Common myeloid progenitor, CD34-positive (primary cell): Measurements from ENCODE around the gene SSTR4.
A peak's percentile ranks its signal among the peaks of the same experiment; 100 is the strongest.

Experiments
- CTCF ChIA-PET: fragments of 350-600 bp; sonication (Branson Sonifier 250); formaldehyde crosslinking; loops from one replicate; lab custom pipeline; 2021; ENCODE audit warnings: antibody characterized with exemption; lab: Charles Lee
- POLR2A ChIA-PET: fragments of 350-600 bp; sonication (Branson Sonifier 250); formaldehyde crosslinking; loops from one replicate; lab custom pipeline; 2021; ENCODE audit warnings: antibody characterized with exemption; lab: Charles Lee
- DNase-seq, 3 donors: peaks; one replicate each; pipeline versions ENCODE4 v3.0.0 to v3.0.0-alpha.2; 2013
- H3K27ac ChIP-seq, 2 experiments: 1 replicate in 1 of 2; 2 replicates in 1 of 2; pipeline ENCODE4 v1.7.0; 2013; ENCODE audit warnings: inconsistent platforms in 2 of 2, low read length in 2 of 2, mild to moderate bottlenecking in 2 of 2, low read depth in 1 of 2, moderate library complexity in 1 of 2; ENCODE audit not compliant: severe bottlenecking in 2 of 2, insufficient read depth in 1 of 2, poor library complexity in 1 of 2
- H3K27me3 ChIP-seq, 5 experiments: replicated peaks in 2 of 5; 1 replicate in 3 of 5; 2 replicates in 2 of 5; pipeline versions ENCODE4 v1.6.1 to v1.7.0; 2013; ENCODE audit warnings: low read length in 4 of 5, mild to moderate bottlenecking in 2 of 5, moderate library complexity in 2 of 5, inconsistent platforms in 1 of 5; ENCODE audit not compliant: insufficient read depth in 5 of 5, control insufficient read depth in 4 of 5
- H3K36me3 ChIP-seq, 4 experiments: 1 replicate in 2 of 4; 2 replicates in 2 of 4; pipeline versions ENCODE4 v1.6.1 to v1.7.0; 2013; ENCODE audit warnings: low read length in 3 of 4, control low read depth in 1 of 4, mild to moderate bottlenecking in 1 of 4; ENCODE audit not compliant: control insufficient read depth in 4 of 4, insufficient read depth in 4 of 4
- H3K4me1 ChIP-seq, 4 experiments: 1 replicate in 3 of 4; 2 replicates in 1 of 4; pipeline versions ENCODE4 v1.6.1 to v1.7.1; 2013; ENCODE audit warnings: low read length in 3 of 4, mild to moderate bottlenecking in 3 of 4, control low read depth in 1 of 4, inconsistent platforms in 1 of 4, moderate library complexity in 1 of 4; ENCODE audit not compliant: control insufficient read depth in 4 of 4, insufficient read depth in 4 of 4; ENCODE audit errors: control extremely low read depth in 1 of 4
- H3K4me3 ChIP-seq, 7 experiments: 1 replicate in 4 of 7; 2 replicates in 3 of 7; pipeline versions ENCODE4 v1.5.1 to v1.7.0; 2013; ENCODE audit warnings: mild to moderate bottlenecking in 7 of 7, low read length in 6 of 7, moderate library complexity in 6 of 7, inconsistent platforms in 2 of 7, low read depth in 2 of 7, control low read depth in 1 of 7; ENCODE audit not compliant: insufficient read depth in 4 of 7, control insufficient read depth in 1 of 7; ENCODE audit errors: extremely low read depth in 1 of 7
- H3K9me3 ChIP-seq, 5 experiments: 1 replicate in 4 of 5; 2 replicates in 1 of 5; pipeline versions ENCODE4 v1.6.1 to v1.7.1; 2013; ENCODE audit warnings: low read length in 4 of 5, mild to moderate bottlenecking in 2 of 5, inconsistent platforms in 1 of 5, low read depth in 1 of 5, moderate library complexity in 1 of 5; ENCODE audit not compliant: control insufficient read depth in 4 of 5, insufficient read depth in 2 of 5; ENCODE audit errors: control extremely low read depth in 1 of 5
- WGBS: methylation state at CpG from one replicate; pipeline ENCODE4 v1.1.5; 2013; ENCODE audit not compliant: insufficient coverage; 5-methylcytosine and 5-hydroxymethylcytosine counted together

SSTR4 gene

GRCh38 chr20:23047738-23048214 lies 12.7 kb downstream of the SSTR4 start:
- peak; percentile 51 to 66 (median 61) for DNase-seq
- H3K27ac ChIP-seq, result no peak overlapping the region
- H3K9me3 ChIP-seq, result no peaks in the 10 kb centered on the region
- no peaks in the 10 kb centered on the region for H3K36me3 ChIP-seq
- 13% methylated on average over 42 of the region's 47 CpGs for WGBS
- peak overlapping the region in 5 of 7 experiments; percentile 9 to 74 (median 25) for H3K4me3 ChIP-seq
- CTCF ChIA-PET, result interaction anchor here (0.7 to 3.7 kb wide), 7 partner anchors 28 to 293 kb away, joined by 3 to 12 read pairs (median 4); partner anchors contain the start of gene CD93
- peaks cover 0 to 43% (median 40%) of the 10 kb centered on the region in 4 experiments for H3K4me1 ChIP-seq
- H3K27me3 ChIP-seq, result peaks cover 0 to 72% (median 16%) of the 10 kb centered on the region in 5 experiments
- POLR2A ChIA-PET, result no interaction called here

GRCh38 chr20:23048283-23049200 lies 13.4 kb downstream of the SSTR4 start:
- DNase-seq, result peak; percentile 68 to 82 (median 78)
- Histone ChIP-seq H3K4me3 (peak overlapping the region; percentile 17 to 74 (median 62)), H3K27ac (no peak overlapping the region), H3K36me3 (no peaks in the 10 kb centered on the region), H3K4me1 (peaks cover 0 to 43% (median 40%) of the 10 kb centered on the region in 4 experiments), H3K27me3 (peaks cover 0 to 75% (median 16%) of the 10 kb centered on the region in 5 experiments), H3K9me3 (no peaks in the 10 kb centered on the region)
- POLR2A ChIA-PET, result interaction anchor here (1.0 kb wide), 1 partner anchor 64 kb away, joined by 3 read pairs; no protein-coding TSS in a partner anchor
- 3% methylated on average over 88 of the region's 92 CpGs for WGBS
- CTCF ChIA-PET, result interaction anchor here (0.9 to 4.1 kb wide), 10 partner anchors 14 to 359 kb away, joined by 3 to 40 read pairs (median 5); partner anchors contain the start of gene CD93

GRCh38 chr20:23049201-23050075 lies 14.3 kb downstream of the SSTR4 start, which contains the start of gene THBD:
Gene THBD (minus strand): TSS chr20:23049672. CDS start chr20:23049504, 168 bp downstream.
- WGBS, result under 1% methylated on average over 63 of the region's 79 CpGs
- peaks cover 0 to 75% (median 16%) of the 10 kb centered on the region in 5 experiments for H3K27me3 ChIP-seq
- ChIA-PET POLR2A (interaction anchor here (1.0 kb wide), 1 partner anchor 65 kb away, joined by 3 read pairs; no protein-coding TSS in a partner anchor), CTCF (interaction anchor here (0.9 to 4.1 kb wide), 15 partner anchors 13 to 360 kb away, joined by 3 to 40 read pairs (median 5); partner anchors contain the start of gene CD93)
- DNase-seq, result peak in 2 of 3 donors; percentile 67 to 76
- H3K4me1 ChIP-seq, result peaks cover 0 to 43% (median 40%) of the 10 kb centered on the region in 4 experiments
- H3K9me3 ChIP-seq, result no peaks in the 10 kb centered on the region
- H3K36me3 ChIP-seq, result no peaks in the 10 kb centered on the region
- H3K4me3 ChIP-seq, result peak within 1 kb of the TSS; percentile 17 to 74 (median 62)
- no peak within 1 kb of the TSS for H3K27ac ChIP-seq

- Histone ChIP-seq H3K27me3 (peaks cover 0 to 75% (median 16%) of the 10 kb centered on the region in 5 experiments), H3K9me3 (no peaks in the 10 kb centered on the region), H3K4me3 (peak overlapping the region in 6 of 7 experiments; percentile 50 to 74 (median 63)), H3K4me1 (peaks cover 0 to 43% (median 38%) of the 10 kb centered on the region in 4 experiments), H3K27ac (no peak overlapping the region), H3K36me3 (no peaks in the 10 kb centered on the region)
- peak in 1 of 3 donors; percentile 33 for DNase-seq
- ChIA-PET CTCF (interaction anchor here (1.0 to 4.1 kb wide), 33 partner anchors 11 to 361 kb away, joined by 3 to 40 read pairs (median 5); partner anchors contain the start of gene CD93), POLR2A (interaction anchor here (1.0 kb wide), 1 partner anchor 139 kb away, joined by 3 read pairs; no protein-coding TSS in a partner anchor)
- WGBS, result under 1% methylated on average over 45 of the region's 48 CpGs
These were observed 15.1 kb downstream of the SSTR4 start for GRCh38 chr20:23050076-23050838.

GRCh38 chr20:23050847-23051627 lies 15.9 kb downstream of the SSTR4 start:
- ChIA-PET CTCF (interaction anchor here (0.6 to 4.1 kb wide), 40 partner anchors 11 to 372 kb away, joined by 3 to 40 read pairs (median 4); no protein-coding TSS in a partner anchor), POLR2A (interaction anchor here (1.0 kb wide), 1 partner anchor 138 kb away, joined by 3 read pairs; no protein-coding TSS in a partner anchor)
- Histone ChIP-seq H3K36me3 (no peaks in the 10 kb centered on the region), H3K4me1 (peaks cover 0 to 43% (median 38%) of the 10 kb centered on the region in 4 experiments), H3K27me3 (peaks cover 0 to 67% (median 16%) of the 10 kb centered on the region in 5 experiments), H3K9me3 (no peaks in the 10 kb centered on the region), H3K4me3 (peak overlapping the region; percentile 31 to 74 (median 57)), H3K27ac (no peak overlapping the region)
- 5% methylated on average over 36 of the region's 46 CpGs for WGBS
- DNase-seq, result peak; percentile 78 to 88 (median 85)
